ENCODE measurements around the gene BRD9.

The BRD9 gene

GRCh38 chr5:909994-910768 lies 17.6 kb upstream of the BRD9 start:
- Histone ChIP-seq H3K36me3 (ENCODE audit: control insufficient read depth, insufficient read depth, low read length) (no peaks in the 10 kb centered on the region), H3K4me3 (ENCODE audit: low read length) (no peak overlapping the region), H3K27me3 (ENCODE audit: control insufficient read depth, insufficient read depth, low read length) (no peaks in the 10 kb centered on the region), H3K4me1 (ENCODE audit: control insufficient read depth, insufficient read depth, low read length) (no peaks in the 10 kb centered on the region), H3K9me3 (ENCODE audit: control insufficient read depth, low read length) (no peaks in the 10 kb centered on the region), H3K9ac (ENCODE audit: low read length) (no peak overlapping the region)

- no peaks in the 10 kb centered on the region for H3K9me3 ChIP-seq (ENCODE audit: control insufficient read depth, low read length)
These were observed 16.5 kb upstream of the BRD9 start for GRCh38 chr5:909086-909485.

GRCh38 chr5:908172-908571 lies 15.6 kb upstream of the BRD9 start:
- no peaks in the 10 kb centered on the region for H3K36me3 ChIP-seq (ENCODE audit: control insufficient read depth, insufficient read depth, low read length)
- no peaks in the 10 kb centered on the region for H3K4me1 ChIP-seq (ENCODE audit: control insufficient read depth, insufficient read depth, low read length)
- no peak overlapping the region for H3K4me3 ChIP-seq (ENCODE audit: low read length)
- no peaks in the 10 kb centered on the region for H3K27me3 ChIP-seq (ENCODE audit: control insufficient read depth, insufficient read depth, low read length)
- no peak overlapping the region for H3K9ac ChIP-seq (ENCODE audit: low read length)
- no peaks in the 10 kb centered on the region for H3K9me3 ChIP-seq (ENCODE audit: control insufficient read depth, low read length)

More at GRCh38 chr5:909086-909485, 16.5 kb upstream of the BRD9 start:
- Histone ChIP-seq H3K9ac (ENCODE audit: low read length) (no peak overlapping the region), H3K27me3 (ENCODE audit: control insufficient read depth, insufficient read depth, low read length) (no peaks in the 10 kb centered on the region), H3K4me3 (ENCODE audit: low read length) (no peak overlapping the region), H3K4me1 (ENCODE audit: control insufficient read depth, insufficient read depth, low read length) (no peaks in the 10 kb centered on the region), H3K36me3 (ENCODE audit: control insufficient read depth, insufficient read depth, low read length) (no peaks in the 10 kb centered on the region)

GRCh38 chr5:907366-907910 lies 14.8 kb upstream of the BRD9 start:
- H3K4me1 ChIP-seq (ENCODE audit: control insufficient read depth, insufficient read depth, low read length): no peaks in the 10 kb centered on the region
- H3K4me3 ChIP-seq (ENCODE audit: low read length): no peak overlapping the region
- no peaks in the 10 kb centered on the region for H3K9me3 ChIP-seq (ENCODE audit: control insufficient read depth, low read length)
- no peaks in the 10 kb centered on the region for H3K27me3 ChIP-seq (ENCODE audit: control insufficient read depth, insufficient read depth, low read length)
- H3K9ac ChIP-seq (ENCODE audit: low read length): no peak overlapping the region
- H3K36me3 ChIP-seq (ENCODE audit: control insufficient read depth, insufficient read depth, low read length): no peaks in the 10 kb centered on the region

- Histone ChIP-seq H3K9me3 (ENCODE audit: control insufficient read depth, low read length) (no peaks in the 10 kb centered on the region), H3K36me3 (ENCODE audit: control insufficient read depth, insufficient read depth, low read length) (no peaks in the 10 kb centered on the region), H3K27me3 (ENCODE audit: control insufficient read depth, insufficient read depth, low read length) (no peaks in the 10 kb centered on the region), H3K4me1 (ENCODE audit: control insufficient read depth, insufficient read depth, low read length) (no peaks in the 10 kb centered on the region), H3K9ac (ENCODE audit: low read length) (no peak overlapping the region), H3K4me3 (ENCODE audit: low read length) (no peak overlapping the region)
These were observed 12.6 kb upstream of the BRD9 start for GRCh38 chr5:905139-905642.

GRCh38 chr5:903756-904096 lies 11.1 kb upstream of the BRD9 start:
- H3K9ac ChIP-seq (ENCODE audit: low read length): no peak overlapping the region
- no peaks in the 10 kb centered on the region for H3K27me3 ChIP-seq (ENCODE audit: control insufficient read depth, insufficient read depth, low read length)
- no peak overlapping the region for H3K4me3 ChIP-seq (ENCODE audit: low read length)
- no peaks in the 10 kb centered on the region for H3K9me3 ChIP-seq (ENCODE audit: control insufficient read depth, low read length)
- no peaks in the 10 kb centered on the region for H3K4me1 ChIP-seq (ENCODE audit: control insufficient read depth, insufficient read depth, low read length)
- H3K36me3 ChIP-seq (ENCODE audit: control insufficient read depth, insufficient read depth, low read length): no peaks in the 10 kb centered on the region

- H3K9me3 ChIP-seq (ENCODE audit: control insufficient read depth, low read length): no peaks in the 10 kb centered on the region
- no peak overlapping the region for H3K4me3 ChIP-seq (ENCODE audit: low read length)
- H3K4me1 ChIP-seq (ENCODE audit: control insufficient read depth, insufficient read depth, low read length): no peaks in the 10 kb centered on the region
- no peaks in the 10 kb centered on the region for H3K27me3 ChIP-seq (ENCODE audit: control insufficient read depth, insufficient read depth, low read length)
- no peaks in the 10 kb centered on the region for H3K36me3 ChIP-seq (ENCODE audit: control insufficient read depth, insufficient read depth, low read length)
- H3K9ac ChIP-seq (ENCODE audit: low read length): no peak overlapping the region
These were observed 9.7 kb upstream of the BRD9 start for GRCh38 chr5:902129-902916.

- no peak overlapping the region for H3K4me3 ChIP-seq (ENCODE audit: low read length)
- no peak overlapping the region for H3K9ac ChIP-seq (ENCODE audit: low read length)
- no peaks in the 10 kb centered on the region for H3K36me3 ChIP-seq (ENCODE audit: control insufficient read depth, insufficient read depth, low read length)
- no peaks in the 10 kb centered on the region for H3K4me1 ChIP-seq (ENCODE audit: control insufficient read depth, insufficient read depth, low read length)
- no peaks in the 10 kb centered on the region for H3K27me3 ChIP-seq (ENCODE audit: control insufficient read depth, insufficient read depth, low read length)
- no peaks in the 10 kb centered on the region for H3K9me3 ChIP-seq (ENCODE audit: control insufficient read depth, low read length)
These were observed 8.2 kb upstream of the BRD9 start for GRCh38 chr5:900781-901180.

GRCh38 chr5:893711-894110 lies 1.1 kb upstream of the BRD9 start:
- Histone ChIP-seq H3K36me3 (ENCODE audit: control insufficient read depth, insufficient read depth, low read length) (no peaks in the 10 kb centered on the region), H3K4me3 (ENCODE audit: low read length) (no peak overlapping the region), H3K9me3 (ENCODE audit: control insufficient read depth, low read length) (no peaks in the 10 kb centered on the region), H3K9ac (ENCODE audit: low read length) (no peak overlapping the region), H3K4me1 (ENCODE audit: control insufficient read depth, insufficient read depth, low read length) (peaks cover 12% of the 10 kb centered on the region), H3K27me3 (ENCODE audit: control insufficient read depth, insufficient read depth, low read length) (no peaks in the 10 kb centered on the region)

GRCh38 chr5:893137-893506 lies 521 bp upstream of the BRD9 start:
- no peaks in the 10 kb centered on the region for H3K9me3 ChIP-seq (ENCODE audit: control insufficient read depth, low read length)
- H3K36me3 ChIP-seq (ENCODE audit: control insufficient read depth, insufficient read depth, low read length): no peaks in the 10 kb centered on the region
- H3K27me3 ChIP-seq (ENCODE audit: control insufficient read depth, insufficient read depth, low read length): no peaks in the 10 kb centered on the region
- H3K4me1 ChIP-seq (ENCODE audit: control insufficient read depth, insufficient read depth, low read length): peaks cover 12% of the 10 kb centered on the region
- no peak overlapping the region for H3K4me3 ChIP-seq (ENCODE audit: low read length)
- H3K9ac ChIP-seq (ENCODE audit: low read length): no peak overlapping the region

GRCh38 chr5:891837-892393 lies 686 bp downstream of the BRD9 start:
- H3K9ac ChIP-seq (ENCODE audit: low read length): peak overlapping the region; percentile 86
- no peaks in the 10 kb centered on the region for H3K27me3 ChIP-seq (ENCODE audit: control insufficient read depth, insufficient read depth, low read length)
- H3K4me3 ChIP-seq (ENCODE audit: low read length): peak overlapping the region; percentile 66
- no peaks in the 10 kb centered on the region for H3K9me3 ChIP-seq (ENCODE audit: control insufficient read depth, low read length)
- peaks cover 12% of the 10 kb centered on the region for H3K4me1 ChIP-seq (ENCODE audit: control insufficient read depth, insufficient read depth, low read length)
- H3K36me3 ChIP-seq (ENCODE audit: control insufficient read depth, insufficient read depth, low read length): no peaks in the 10 kb centered on the region
